HG02840 (cell line): ENCODE data around the gene ZNF519.
A peak's percentile ranks its signal among the peaks of the same experiment; 100 is the strongest.
"Not testable (repeated sequence)": the region's sequence is repeated elsewhere in the genome, so short reads cannot be mapped to it uniquely, and the experiment has no call there.

Experiments used
- ATAC-seq: cut with Tn5 transposase; IDR thresholded peaks from one replicate; pipeline ENCODE4 v1.9.1; 2021; ENCODE audit warnings: mild to moderate bottlenecking, moderate library complexity, moderate number of reproducible peaks; ENCODE audit not compliant: unreplicated experiment, low FRiP score

Gene ZNF519

DNA sequence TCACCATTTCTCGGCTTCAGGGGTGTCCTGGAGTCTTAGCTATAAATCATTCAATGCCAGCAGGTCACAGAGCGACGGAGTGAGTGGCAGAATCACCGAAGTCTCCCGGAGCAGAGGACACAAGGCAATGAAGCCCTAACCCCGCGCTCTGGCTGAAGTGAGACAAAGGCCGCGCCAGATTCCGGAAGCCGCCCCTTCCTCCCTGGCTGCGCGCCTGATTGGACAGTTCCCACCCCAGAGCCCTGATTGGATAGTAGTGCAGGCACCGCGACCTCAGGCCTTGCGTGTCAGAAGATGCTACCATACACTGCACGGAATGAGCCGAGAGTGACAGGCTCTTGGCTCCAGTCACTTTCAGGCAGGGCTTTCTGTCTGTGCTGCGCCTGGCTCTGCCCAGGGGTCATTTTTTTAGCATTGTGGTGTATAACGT lies at the start of gene ZNF519:
Gene ZNF519 (minus strand): TSS at position 165 of the 430 bp plus-strand sequence. CDS start 158 bp downstream, at position 7.
- ATAC-seq, result peak; percentile 100

DNA sequence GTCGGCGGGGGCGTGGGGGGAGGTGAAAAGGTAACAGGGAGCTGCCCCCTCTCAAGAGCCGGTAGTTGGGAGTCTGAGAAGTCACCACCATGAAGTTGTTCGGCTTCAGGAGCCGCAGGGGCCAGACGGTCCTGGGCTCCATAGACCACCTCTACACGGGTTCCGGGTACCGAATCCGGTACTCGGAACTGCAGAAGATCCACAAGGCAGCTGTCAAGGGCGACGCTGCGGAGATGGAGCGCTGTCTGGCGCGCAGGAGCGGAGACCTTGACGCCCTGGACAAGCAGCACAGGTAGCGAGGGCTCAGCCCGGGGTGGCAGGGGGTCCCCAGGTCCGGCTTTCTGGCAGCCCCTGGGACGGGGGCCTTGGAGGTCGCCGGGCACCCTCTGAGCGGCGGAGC lies 47.1 kb upstream of the ZNF519 start:
- ATAC-seq, result no peak

DNA sequence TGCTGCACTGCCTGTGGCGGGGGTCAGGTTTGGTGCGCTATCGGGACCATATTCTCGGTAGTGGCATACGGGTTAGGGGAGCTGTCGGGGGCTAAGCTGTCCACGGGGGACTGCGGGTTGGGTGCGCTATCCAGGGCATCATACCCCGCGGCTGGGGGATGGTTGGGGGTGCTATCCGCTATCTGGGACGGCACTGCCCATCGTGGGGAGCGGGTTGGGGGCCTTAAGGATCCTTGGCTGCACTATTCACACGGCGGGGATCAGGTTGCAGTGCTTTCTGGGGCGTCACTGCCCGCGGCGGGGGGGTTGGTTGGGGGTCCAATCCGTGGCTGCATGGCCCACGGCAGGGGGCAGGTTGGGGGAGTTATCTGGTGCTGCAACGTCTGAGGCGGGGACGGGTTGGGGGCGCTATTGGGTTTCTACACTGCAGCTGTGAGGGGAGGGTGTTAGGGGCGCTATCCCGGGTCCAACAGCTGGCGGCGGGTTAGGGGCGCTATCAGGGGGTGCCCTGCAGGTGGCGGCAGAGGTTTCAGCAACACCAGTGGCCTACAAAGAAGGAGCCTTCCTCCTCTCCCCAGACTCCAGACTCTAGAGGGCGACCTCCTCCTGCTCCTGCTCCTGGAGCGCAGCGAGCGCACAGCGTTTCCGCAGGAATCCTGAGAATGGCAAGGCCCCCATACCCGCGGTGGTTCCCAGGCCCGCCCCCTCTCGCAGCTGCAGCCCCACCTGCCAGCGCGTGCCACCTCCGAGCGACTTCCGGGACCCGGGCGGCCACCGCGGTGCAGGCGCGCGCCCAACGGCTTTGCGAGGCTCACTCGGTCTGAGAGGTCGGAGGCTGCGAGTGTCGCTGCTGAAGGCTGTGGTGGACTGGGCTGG lies 46.3 kb upstream of the ZNF519 start:
- peak; percentile 91 for ATAC-seq

- not testable (repeated sequence) for ATAC-seq
These were observed 45.5 kb upstream of the ZNF519 start for GRCh38 chr18:14177540-14178320.

GRCh38 chr18:14175404-14175803 lies 43.2 kb upstream of the ZNF519 start:
- ATAC-seq, result not testable (repeated sequence)

- ATAC-seq, result no peak
These were observed 42.5 kb upstream of the ZNF519 start for GRCh38 chr18:14174706-14175085.

- not testable (repeated sequence) for ATAC-seq
These were observed 41.9 kb upstream of the ZNF519 start for GRCh38 chr18:14174002-14174705.

DNA sequence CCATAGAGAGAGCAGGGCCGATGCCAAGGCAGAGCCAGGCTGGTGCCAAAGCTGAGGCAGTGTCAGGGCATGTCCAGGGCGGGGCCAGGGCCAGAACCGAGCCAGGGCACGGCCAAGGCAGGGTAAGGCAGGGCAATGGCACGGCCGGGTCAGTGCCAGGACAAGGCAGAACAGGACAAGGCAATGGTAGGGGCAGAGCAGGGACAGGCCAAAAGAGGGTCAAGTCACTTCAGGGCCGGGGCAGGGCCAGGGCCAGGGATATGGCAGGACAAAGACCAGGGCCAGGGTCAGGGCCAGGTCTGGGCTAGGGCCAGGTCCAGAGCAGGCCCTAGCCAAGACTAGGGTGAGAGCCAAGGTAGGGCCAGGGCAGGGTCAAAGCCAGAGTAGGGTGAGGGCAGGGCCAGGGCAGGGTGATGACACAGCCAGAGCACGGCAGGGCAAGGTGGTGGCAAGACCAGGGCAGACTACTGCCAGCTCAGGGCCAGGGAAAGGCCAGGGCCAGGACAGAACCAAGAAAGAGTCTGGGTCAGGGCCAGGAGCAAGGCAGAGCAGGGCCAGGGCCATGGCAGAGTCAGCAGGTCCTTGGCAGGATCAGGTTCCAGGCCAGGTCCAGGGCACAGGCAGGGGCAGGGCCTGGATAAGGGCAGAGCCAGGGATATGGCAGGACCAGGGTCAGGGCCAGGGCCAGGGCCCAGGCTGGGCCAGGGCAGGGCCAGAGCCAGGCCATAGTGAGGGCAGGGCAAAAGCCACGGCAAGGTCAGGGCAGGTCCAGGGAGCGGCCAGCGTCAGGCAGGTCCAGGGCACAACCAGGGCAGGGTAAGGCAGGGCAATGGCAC lies 41.1 kb upstream of the ZNF519 start:
- not testable (repeated sequence) for ATAC-seq

DNA sequence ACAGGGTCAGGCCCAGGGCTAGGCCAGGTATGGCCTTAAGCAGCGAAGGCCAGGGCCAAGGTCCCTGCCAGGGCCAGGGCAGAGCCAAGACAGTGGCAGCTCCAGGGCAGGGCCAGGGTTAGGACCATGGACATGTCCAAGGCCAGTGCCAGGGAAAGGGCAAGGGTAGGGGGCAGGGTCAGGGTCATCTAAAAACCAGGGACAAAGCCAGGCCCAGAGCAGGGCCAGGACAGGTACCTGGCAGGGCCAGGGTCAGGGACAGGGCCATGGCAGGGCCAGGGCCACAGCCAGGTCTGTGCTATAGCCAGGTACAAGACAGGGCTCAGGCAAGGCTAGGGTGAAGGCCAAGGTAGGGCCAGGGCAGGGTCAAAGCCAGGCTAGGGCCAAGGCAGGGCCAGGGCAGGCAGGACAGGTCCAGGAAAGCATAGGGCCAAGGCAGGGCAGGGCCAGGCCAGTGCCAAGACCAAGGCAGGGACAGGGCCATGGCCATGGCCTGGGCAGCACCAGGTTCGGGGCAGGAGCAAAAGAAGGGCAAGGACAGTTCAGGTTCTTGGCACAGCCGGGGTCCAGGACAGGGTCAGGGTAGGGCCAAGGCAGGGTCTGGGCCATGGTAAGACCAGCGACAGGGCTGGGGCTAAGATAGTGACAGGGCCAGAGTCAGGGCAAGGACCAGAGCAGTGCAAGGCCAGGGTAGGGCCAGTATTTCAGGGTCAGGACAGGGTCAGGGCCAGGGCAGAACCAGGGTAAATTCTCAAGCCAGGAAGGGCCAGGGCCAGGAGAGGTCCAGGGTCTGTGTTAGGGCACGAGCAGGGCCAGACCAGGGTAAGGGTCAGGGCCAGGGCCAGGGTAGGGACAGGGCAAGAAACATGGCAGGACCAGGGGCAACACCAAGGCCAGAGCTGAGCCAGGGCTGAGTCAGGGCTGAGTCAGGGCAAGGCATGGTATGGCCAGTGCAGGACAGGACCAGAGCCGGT lies 40.2 kb upstream of the ZNF519 start:
- not testable (repeated sequence) for ATAC-seq

- not testable (repeated sequence) for ATAC-seq
These were observed 39.3 kb upstream of the ZNF519 start for GRCh38 chr18:14171301-14172141.

GRCh38 chr18:14170367-14171036 lies 38.3 kb upstream of the ZNF519 start:
- not testable (repeated sequence) for ATAC-seq

GRCh38 chr18:14162915-14163314 lies 30.7 kb upstream of the ZNF519 start:
- ATAC-seq, result not testable (repeated sequence)

DNA sequence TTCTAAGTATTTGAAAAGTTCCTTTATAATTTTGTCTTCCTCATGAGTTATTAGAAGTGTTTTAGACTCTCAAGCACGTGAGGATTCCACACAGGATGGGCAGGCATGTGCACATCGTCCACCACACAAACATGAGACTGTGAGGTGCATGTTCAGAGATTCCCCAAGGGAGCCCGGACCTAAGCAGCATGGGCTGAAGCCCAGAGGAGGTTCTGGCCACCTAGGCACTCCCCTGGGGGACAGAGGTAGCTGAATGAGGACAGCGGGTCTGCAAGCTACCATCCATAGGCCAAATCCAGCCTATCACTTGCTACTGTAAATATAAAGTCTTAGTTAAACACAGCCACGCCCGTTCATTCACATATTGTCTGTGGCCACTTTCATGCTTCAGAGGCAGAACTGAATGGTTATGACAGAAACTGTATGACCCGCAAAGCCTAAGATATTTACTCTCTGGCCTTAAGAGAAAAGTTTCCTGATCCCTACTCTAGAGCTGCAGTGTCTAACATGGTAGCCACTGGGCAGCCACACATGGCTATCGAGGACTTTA lies 19.4 kb upstream of the ZNF519 start:
- ATAC-seq, result not testable (repeated sequence)

DNA sequence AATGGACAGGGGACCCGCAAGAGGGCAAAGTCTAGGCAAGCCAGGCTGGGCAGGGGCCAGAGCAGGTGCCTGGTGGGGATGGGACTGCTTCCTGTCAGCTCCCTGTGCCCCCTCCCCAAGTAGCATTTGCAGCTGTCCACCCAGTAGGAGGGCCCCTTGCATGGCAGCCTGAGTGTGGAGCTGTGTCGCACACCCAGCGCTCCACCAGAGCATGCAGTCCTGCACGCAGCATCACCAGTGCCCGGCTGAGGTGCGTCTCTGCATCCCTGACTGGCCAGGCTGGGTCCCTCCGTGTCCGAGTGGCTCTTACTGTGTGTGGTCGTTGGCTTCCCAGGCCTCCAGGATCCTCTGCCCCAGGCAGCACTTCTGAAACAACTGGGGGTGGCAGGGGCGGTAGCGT lies 18.5 kb upstream of the ZNF519 start:
- ATAC-seq, result not testable (repeated sequence)

- not testable (repeated sequence) for ATAC-seq
These were observed 17.7 kb upstream of the ZNF519 start for GRCh38 chr18:14149916-14150420.

GRCh38 chr18:14149121-14149850 lies 17.1 kb upstream of the ZNF519 start:
- not testable (repeated sequence) for ATAC-seq
